ENCODE data around the gene CDCP2. TPM values are rescaled to one million over a fixed set of nuclear protein-coding genes. Genes with fewer than 3 reads are reported as not detected.
"Not testable (repeated sequence)": the region's sequence is repeated elsewhere in the genome, so short reads cannot be mapped to it uniquely, and the experiment has no call there.

The CDCP2 gene
- total RNA-seq, 1 donor from 2014 or later, result 0.17 TPM

DNA sequence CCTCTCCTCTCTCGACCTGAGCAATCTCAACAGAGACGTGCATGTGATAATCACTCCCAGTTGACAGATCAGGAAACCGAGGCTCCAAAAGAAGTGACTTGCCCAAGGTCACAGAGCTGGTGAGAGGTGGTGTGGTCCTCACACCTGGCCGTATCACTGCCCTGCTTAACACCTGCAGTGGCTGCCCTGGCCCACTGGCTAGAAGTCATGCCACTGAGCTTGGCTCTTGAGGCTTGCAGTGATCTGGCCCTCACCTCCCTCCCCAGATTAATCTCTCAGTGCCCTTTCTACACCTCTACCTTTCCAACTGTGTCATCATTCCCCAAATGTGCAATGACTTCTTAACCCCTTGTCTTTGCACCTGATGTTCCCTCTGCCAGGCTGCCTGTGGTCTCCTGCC is 38.8 kb downstream of the CDCP2 start:
- DNase-seq, result no peak

DNA sequence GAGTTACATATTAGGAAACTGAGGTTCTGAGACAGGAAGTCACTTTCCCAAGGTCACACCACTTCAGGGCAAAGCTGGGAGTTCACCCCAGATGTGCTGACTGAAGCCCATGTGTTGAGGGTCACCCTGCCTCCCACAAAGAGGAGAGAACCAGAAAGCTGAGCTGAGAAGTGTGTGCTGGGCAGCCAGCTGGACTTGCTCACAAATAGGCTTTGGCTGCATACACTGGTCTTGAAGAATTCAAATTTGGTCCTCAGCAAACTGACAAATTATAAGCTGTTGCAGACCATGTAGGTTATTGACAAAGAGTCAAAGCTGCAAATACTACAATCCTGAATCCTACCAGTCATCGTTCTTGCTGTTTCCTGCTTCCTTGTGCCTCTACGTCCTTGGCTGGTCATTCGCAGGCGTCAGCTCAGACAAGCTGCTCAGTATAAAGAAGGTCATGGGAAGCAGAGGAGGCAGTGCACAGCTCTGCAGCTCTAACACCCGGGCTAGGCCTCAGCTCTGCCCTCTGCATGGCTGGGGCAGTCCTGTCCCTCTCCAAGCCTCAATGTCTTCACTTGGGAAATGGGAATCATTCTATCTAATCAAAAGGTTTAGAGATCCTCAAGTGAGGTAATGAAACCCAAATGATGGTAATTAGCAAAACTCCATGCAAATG is 40.0 kb downstream of the CDCP2 start:
- DNase-seq, result no peak

DNA sequence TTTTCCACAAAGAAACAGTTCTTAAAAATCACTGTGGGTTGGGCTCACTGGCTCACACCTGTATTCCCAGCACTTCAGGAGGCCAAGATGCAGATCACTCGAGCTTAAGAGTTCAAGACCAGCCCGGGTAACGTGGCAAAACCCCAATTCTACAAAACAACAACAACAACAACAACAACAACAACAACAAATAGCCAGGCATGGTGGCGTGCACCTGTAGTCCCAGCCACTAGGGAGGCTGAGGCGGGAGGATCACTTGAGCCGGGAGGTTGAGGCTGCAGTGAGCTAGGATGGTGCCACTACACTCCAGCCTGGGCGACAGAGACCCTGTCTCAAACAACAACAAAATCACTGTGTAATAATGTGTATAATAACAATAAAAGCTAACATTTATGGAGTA is 40.8 kb downstream of the CDCP2 start:
- no peak for DNase-seq

DNA sequence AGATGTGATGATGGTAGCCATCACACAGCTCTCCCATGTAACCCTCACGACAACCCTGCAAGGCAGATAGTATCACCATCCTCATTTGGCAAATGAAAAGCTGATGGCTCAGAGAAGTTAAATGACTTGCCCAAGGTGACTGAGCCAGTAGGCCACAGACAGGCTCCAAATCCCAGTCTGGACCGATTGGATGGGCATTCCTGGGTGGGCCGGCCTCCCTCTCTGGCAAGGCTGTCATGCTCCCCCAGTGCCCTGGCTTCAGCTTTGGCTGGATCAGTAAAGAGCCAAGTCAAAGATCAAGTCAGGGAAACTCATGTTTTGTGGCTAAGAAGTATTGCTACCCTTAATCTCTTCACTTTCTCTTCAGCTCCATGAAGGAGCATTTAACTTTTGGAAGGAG is 41.2 kb downstream of the CDCP2 start:
- no peak for DNase-seq

DNA sequence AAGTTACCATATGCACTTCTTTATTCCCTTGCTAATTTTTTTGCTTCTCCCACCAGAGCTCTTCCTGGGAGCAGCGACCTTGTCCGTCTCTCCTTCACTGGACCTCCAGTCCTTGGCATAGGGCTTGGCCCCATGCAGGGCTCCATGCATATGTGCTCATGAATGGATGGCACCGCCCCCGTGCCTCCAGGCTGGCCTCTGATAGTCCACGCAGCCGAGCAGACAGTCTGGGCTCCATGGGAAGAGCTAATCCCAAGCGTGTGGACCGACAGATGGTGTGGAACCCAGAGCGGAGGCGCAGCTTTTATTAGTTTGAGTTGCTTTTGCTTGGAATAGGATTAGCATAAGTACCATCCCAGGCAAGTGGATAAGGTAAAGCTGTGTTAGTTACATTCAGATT is 41.8 kb downstream of the CDCP2 start:
- DNase-seq, result no peak

DNA sequence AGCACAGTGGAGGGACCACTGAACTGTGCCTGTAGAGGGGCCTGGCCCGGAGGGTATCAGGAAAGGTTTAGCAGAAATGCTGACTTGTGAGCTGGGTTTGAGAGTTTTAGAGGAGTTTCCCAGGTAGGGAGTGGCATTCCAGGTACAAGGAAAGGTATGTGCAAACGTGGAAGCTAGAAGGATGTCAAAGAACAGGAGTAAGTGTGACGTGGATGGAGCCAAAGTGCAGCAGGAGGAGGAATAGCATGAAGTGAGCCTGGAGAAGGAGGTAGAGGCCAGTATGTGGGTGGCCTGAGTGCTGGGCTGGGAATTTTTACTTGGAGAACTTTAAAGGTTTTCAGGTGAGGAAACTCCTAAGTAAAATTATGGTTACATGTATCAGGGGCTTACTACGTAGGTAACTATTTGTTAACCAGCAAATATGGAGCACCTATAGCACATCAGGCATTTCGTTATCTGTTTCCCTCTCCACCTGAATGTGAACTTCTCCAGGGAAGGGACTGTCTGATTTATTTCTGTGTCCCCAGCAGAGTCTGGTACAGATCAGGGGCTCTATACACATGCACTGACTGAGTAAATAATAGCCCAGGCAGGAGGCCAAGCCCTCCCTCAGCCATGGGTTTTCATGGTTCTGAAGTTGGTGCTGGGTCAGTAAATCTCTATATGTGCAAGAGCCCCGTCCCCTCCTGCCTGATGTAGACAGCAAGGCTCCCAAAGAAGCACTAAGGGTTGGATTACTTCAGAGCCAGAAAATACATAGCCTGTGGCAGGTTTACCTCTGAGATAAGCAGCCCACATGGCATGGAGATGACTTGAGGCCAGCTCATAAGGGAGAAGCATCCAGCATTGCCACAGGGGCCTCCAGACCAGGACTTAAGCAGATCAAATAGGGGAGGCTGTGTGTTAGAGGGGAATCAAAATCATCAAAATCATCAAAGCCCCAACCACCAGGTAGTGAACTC is 43.4 kb downstream of the CDCP2 start:
- DNase-seq, result no peak

DNA sequence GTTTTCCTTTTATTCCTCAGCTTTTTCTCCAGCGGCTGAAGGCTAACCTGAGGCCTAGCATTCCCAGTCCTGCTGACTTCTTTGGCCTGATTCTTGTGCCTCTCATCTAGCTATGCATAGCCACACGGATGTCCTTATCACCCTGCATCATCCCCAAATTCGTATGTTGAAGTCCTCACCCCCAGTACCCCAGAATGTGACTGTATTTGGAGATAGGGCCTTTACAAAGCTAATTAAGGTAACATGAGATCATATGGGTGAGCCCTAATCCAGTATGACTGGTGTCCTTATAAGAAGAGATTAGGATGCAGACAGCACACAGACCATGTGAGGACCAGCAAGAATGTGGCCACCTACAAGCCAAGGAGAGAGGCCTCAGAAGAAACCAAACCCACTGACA is 44.6 kb downstream of the CDCP2 start:
- DNase-seq, result no peak

DNA sequence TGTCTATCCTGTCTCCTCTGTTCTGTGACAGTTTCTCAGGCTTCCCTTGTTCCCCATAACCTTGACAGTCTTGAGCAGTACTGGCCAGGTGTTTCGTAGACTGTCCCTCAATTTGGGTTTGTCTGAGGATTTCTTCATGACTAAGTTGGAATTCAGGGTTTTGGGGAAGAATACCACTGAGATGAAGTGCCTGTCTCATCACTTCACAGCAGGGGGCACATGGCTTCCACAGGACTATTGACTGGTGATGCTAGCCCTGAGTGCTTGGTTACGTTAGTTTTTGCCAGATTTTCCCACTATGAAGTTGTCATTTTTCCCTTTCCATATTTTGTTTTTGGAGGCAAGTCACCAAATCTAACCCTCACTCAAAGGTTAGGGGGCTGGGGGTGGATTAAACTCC is 45.7 kb downstream of the CDCP2 start:
- peak; percentile 25 for DNase-seq

DNA sequence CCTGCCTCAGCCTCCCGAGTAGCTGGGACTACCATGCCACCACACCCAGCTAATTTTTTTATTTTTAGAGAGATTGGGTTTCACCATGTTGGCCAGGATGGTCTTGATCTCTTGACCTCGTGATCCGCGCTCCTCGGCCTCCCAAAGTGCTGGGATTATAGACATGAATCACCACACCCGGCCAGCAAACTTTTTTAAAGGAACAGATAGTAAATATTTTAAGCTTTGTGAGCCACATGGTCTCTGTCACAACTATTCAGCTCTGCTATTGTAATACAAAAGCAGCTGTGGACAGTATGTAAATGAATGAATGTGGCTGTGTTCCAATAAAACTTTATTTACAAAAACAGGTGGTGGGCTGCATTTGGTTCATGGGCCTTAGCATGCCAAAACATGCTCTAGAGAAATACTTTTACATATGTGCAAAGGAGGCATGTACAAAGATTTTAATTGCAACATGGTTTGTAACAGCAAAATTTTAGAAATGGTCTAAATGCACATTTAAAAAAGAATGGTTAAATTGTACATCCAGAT is 47.0 kb downstream of the CDCP2 start:
- no peak for DNase-seq

DNA sequence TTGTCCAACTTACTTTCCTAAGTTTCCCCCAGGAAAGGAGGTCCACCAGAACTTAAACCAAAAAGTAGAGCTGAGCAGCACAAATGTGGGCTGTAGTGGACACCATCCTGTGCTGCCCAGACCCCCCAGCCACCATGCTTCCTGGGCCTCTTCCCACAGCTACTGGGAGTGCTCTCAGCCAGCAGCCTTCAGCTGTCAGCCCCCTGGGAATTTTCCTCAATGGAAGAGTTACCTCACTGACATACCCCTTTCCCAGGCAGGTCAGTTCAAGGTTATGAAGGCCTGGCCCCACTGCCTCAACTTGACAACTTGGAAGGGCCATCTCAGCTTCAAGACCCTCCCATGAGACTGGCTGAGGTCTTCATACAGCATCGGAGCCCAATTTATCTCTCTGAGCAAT is 47.7 kb downstream of the CDCP2 start:
- DNase-seq, result no peak

DNA sequence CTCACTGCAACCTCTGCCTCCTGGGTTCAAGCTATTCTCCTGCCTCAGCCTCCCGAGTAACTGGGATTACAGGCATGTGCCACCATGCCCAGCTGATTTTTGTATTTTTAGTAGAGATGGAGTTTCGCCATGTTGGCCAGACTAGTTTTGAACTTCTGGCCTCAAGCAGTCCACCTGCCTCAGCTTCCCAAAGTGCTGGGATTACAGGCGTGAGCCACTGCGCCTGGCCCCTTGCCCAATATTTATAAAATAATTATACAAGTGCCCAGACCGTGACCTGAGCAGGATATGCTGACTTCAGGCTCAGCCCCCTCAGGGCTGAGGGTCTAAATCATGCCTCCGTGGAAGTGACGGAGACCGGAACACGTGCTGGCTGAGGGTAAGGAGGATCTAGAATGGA is 48.2 kb downstream of the CDCP2 start:
- DNase-seq, result not testable (repeated sequence)

DNA sequence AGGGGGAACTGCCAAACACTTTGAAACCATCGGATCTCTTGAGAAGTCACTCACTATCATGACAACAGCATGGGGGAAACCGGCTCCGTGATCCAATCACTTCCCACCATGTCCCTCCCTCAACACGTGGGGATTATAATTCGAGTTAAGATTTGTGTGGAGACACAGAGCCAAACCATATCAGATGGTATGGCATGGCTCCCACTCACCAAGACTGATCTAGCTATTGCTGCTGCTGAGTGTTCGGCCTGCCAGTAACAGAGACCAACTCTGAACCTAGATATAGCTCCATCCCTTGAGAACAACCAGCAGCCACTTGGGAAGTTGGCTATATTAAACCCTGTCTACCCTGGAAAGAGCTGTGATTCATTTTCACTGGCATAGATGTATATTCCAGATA is 49.4 kb downstream of the CDCP2 start:
- DNase-seq, result no peak

DNA sequence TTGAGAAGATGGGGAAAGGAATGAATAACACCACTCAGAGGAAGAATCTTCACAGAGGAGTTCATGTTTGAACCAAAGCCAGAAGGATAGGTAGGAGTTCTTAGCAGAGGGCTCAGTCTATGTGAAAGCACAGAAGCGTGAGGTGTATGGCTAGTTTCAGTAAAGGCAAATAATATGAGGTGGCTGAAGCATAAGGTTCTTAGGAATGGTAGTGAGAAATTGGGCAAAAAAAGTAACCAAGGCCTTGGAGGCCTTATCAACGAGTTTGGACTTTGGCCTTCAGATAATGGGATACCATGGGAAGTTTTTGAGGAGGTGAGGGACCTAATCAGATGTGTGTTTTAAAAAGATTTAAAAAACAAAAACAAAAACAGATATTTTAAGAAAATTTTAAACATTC is 52.3 kb downstream of the CDCP2 start:
- no peak for DNase-seq

DNA sequence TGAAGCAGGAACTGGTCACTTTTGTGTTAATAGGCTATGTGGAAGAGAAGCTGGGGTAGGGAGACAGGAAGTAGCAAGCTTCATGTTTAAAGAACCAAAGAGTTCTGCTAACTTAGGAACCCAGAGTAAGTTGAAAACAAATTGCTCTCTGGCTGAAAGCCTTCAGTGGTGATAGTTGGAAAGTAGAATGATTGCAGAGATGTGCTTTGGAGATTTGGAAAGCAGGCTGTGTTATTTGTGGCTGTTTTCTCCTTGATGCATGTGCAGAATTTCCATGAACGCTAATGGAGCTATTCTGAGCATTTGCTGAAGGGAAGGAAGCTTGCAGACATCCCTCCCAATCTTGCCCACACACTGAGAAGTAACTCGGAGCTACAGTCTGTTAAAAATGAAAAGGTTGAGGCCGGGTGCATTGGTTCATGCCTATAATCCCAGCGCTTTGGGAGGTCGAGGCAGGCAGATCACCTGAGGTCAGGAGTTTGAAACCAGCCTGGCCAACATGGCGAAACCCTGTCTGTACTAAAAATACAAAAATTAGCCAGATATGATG is 53.7 kb downstream of the CDCP2 start:
- no peak for DNase-seq

DNA sequence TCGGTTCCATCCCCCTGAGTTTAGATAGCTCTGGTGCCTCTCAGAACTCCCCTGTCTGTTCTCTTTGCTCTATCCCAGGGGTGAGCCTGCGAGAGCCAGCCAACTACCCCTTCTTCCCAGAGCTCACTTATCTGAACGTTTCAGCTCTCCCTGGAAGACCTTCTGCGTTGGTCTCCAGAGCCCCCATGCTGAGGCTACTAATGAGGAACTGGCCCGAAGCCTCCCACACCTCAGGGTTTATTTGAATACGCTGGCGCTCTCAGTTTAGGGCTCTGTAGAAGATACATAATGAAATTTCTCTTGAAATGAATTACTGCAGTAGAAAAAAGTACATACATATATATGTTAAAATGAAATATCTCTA is 55.9 kb downstream of the CDCP2 start:
- DNase-seq, result no peak

DNA sequence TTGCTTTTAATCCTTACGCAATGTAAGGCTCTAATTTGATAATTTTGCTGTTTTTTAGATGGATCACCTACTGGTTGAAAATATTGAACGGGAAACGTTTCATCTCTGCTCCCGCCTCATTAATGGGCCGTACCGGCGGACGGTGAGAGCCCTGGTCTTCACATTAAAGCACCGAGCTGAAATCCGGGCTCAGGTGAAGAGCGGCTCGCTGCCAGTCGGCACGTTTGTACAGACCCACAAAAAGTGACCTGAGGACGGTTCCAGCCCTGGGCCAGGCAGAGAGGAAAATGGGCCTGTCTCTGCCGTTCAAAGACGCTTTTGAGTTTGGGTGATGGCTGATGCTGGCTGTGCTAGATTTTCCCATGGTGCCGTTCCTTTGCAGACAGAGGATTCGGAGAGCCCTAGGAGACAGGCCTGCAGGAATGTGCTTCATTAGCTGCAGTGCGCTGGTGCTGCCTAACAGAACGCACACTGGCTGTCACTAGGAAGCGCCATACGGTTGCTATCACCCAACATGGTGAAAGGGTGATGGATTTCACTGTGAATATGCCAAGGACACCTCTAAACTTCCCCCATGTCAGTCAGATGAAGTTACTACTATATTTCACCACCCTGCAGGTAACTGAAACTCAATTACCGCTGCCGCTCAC is 56.4 kb downstream of the CDCP2 start:
- no peak for DNase-seq

DNA sequence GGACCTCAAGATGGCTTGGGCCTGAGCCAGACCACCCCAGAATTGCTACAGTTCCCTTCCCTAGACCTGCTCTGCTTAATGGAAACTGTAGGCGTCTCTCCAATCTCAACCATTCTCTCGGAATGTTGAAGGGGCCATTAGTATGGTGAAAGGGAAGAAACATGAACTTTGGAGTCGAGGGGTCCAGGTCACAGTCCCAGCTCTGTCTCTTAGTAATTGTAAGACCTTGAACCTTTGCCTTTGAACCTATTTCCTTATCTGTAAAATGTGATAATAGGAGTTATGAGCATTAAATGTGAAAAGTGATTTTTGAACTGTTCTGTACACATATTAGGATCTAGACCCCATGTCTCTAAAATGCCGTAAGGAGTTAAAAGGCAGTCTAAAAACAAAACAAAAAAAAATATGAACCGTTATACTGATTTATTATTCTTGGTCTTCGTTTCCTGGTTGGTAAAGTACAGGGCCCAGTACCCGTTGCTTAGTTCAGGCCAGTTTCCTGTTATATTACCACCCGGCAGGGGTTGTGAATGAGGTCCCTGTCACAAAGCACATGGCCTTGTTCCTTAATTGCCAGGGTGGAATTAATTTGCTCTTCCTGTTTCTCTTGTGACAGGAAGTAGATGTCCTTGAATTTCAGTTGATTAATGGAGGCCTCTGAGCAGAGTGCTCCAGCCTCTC is 57.1 kb downstream of the CDCP2 start:
- peak; percentile 43 for DNase-seq

DNA sequence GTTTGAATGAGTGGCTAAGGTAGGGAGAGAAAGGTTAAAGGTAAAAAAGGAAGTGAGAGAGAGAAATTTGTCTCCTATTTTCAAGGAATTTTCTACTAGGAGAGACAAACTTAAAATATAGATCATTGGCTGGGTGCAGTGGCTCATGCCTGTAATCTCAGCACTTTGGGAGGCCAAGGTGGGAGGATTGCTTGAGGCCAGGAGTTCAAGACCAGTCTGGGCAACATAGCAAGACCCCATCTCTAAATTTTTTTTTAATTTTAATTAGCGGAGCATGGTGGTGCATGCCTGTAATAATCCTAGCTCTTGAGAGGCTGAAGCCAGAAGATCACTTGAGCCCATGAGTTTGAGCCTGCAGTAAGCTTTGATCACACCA is 58.1 kb downstream of the CDCP2 start:
- DNase-seq, result not testable (repeated sequence)

DNA sequence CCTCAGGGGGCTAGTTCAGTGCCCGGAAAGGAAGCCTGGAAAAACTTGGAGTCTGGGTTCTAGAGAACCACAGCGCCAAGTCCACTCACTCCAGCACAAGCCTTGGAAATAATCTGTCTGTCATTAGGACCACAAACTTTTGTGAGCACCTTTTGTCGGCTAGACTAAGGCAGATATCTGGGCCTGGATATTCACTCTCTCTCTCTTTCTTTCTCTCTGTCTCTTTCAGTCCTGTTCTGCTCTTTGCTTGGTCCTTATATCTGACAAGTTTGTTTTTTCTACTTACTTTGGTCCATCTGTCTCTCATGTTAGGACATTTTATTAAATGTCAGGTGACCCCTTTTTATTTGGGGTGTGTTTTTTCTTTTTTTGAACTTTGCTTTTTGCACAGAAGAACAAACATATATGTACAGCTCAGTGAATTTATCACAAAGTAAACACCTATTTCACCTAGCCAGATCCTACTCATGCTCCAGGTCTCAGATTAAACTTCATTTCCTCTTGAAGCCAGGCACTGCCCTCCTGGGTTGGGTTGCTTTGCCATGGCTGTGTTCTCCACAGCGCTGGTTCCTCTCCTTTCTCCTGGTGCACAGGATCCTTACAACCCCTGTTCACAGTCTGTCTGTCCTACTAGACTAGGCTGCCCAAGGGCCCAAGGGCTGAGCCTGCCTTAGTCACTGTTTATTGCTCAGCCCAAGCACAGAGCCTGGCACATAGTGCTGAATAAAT is 58.6 kb downstream of the CDCP2 start:
- no peak for DNase-seq

DNA sequence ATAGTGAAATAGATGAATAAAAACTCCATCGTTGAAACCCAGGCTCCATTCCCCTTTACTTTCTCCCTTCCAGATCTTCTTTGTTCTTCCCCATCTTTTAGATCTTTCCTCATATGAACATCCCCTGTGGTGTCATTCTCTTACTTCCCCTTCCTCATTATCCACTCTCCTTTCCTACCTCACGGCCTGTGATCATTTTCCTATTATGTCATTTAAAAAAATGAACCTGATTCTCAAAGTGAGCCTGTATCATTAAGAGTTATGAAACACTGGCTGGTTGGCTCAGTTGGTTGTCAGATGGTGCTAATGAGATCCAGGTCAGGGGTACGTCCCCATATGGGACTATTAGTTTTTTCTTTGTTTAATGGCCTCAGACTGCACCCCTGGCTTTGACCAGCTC is 61.1 kb downstream of the CDCP2 start:
- DNase-seq, result no peak

DNA sequence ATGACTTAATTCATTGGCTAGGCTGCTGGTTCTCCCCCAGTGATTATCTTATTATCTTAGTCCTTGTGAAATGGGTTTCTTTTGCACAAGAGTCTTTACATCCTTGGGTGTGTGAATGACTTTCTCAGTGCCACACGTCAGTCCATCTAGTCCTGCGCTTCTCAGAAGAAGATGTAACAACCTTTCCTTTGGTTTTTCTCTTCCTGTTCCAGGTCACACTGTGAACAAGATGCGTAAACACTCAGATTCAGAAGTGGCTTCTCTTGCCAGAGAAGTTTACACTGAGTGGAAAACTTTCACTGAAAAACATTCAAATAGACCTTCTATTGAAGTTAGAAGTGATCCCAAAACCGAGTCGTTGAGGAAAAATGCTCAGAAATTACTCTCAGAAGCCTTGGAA is 64.4 kb downstream of the CDCP2 start:
- no peak for DNase-seq

DNA sequence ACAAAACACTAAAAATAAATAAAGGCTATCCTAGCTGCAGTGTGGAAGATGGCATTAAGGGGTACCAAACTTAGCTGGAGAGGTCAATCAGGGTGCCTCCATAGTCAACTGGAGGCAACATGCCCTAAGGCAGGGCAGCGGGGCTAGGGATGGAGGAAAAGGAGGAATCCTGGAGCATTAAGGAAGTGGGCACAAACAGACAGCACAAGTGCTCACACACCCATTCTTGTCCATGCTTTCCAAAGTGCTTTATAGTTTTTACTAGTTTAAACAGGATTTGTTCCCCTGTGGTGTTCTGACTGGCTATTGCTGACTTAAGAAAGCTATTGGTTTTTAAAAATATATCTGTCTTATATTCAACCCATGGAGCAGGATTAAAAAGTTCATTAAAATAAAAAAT is 66.0 kb downstream of the CDCP2 start:
- no peak for DNase-seq

All from dermis blood vessel endothelial cell (primary cell).